ENCODE measurements around the gene DAP. TPM values are rescaled to one million over a fixed set of nuclear protein-coding genes. Genes with fewer than 3 reads are reported as not detected.
"Not testable (repeated sequence)": the region's sequence is repeated elsewhere in the genome, so short reads cannot be mapped to it uniquely, and the experiment has no call there.

Gene DAP
- total and polyA plus RNA-seq, 2 donors: 14.1 to 34.4 TPM

GRCh38 chr5:10633271-10634049, 127.6 kb downstream of the DAP start:
- Histone ChIP-seq H3K4me3 (ENCODE audit: low read length in 2 of 2) (no peak overlapping the region), H3K27me3 (ENCODE audit: control insufficient read depth in 2 of 2, insufficient read depth in 1 of 2, low read length in 1 of 2) (peaks cover 0 to 2% of the 10 kb centered on the region in 2 donors), H3K4me1 (ENCODE audit: control insufficient read depth in 2 of 2, insufficient read depth in 2 of 2, low read length in 2 of 2) (peaks cover 0 to 29% of the 10 kb centered on the region in 2 donors), H3K9me3 (ENCODE audit: control insufficient read depth in 2 of 2, insufficient read depth in 1 of 2, low read length in 1 of 2) (no peaks in the 10 kb centered on the region), H3K27ac (ENCODE audit: low read depth in 1 of 2, low read length in 1 of 2) (no peak overlapping the region), H3K36me3 (ENCODE audit: control insufficient read depth in 2 of 2, insufficient read depth in 2 of 2, low read length in 1 of 2) (no peaks in the 10 kb centered on the region)
- peak in 3 of 9 donors; percentile 22 to 32 (median 27) for DNase-seq (ENCODE audit: low read depth in 6 of 9, low spot score in 9 of 9)
- WGBS: 57% methylated on average over 28 of the region's 28 CpGs

- WGBS: 69% methylated on average over 23 of the region's 23 CpGs
- Histone ChIP-seq H3K36me3 (ENCODE audit: control insufficient read depth in 2 of 2, insufficient read depth in 2 of 2, low read length in 1 of 2) (no peaks in the 10 kb centered on the region), H3K27me3 (ENCODE audit: control insufficient read depth in 2 of 2, insufficient read depth in 1 of 2, low read length in 1 of 2) (peaks cover 0 to 2% of the 10 kb centered on the region in 2 donors), H3K4me1 (ENCODE audit: control insufficient read depth in 2 of 2, insufficient read depth in 2 of 2, low read length in 2 of 2) (peaks cover 0 to 33% of the 10 kb centered on the region in 2 donors), H3K9me3 (ENCODE audit: control insufficient read depth in 2 of 2, insufficient read depth in 1 of 2, low read length in 1 of 2) (no peaks in the 10 kb centered on the region), H3K4me3 (ENCODE audit: low read length in 2 of 2) (no peak overlapping the region), H3K27ac (ENCODE audit: low read depth in 1 of 2, low read length in 1 of 2) (peak overlapping the region; percentile 42 to 64)
- DNase-seq (ENCODE audit: low read depth in 6 of 9, low spot score in 9 of 9): peak in 1 of 9 donors; percentile 27
Observed at GRCh38 chr5:10632110-10632761, 128.8 kb downstream of the DAP start.

GRCh38 chr5:10631316-10631996, 129.6 kb downstream of the DAP start:
- H3K27ac ChIP-seq (ENCODE audit: low read depth in 1 of 2, low read length in 1 of 2): peak overlapping the region in 1 of 2 donors; percentile 64
- DNase-seq (ENCODE audit: low read depth in 6 of 9, low spot score in 9 of 9): no peak
- WGBS: 97% methylated on average over 18 of the region's 18 CpGs

GRCh38 chr5:10630744-10631143, 130.3 kb downstream of the DAP start:
- not testable (repeated sequence) for DNase-seq (ENCODE audit: low read depth in 6 of 9, low spot score in 9 of 9); H3K4me3 ChIP-seq (ENCODE audit: low read length in 2 of 2); H3K27ac ChIP-seq (ENCODE audit: low read depth in 1 of 2, low read length in 1 of 2); H3K36me3 ChIP-seq (ENCODE audit: control insufficient read depth in 2 of 2, insufficient read depth in 2 of 2, low read length in 1 of 2); H3K27me3 ChIP-seq (ENCODE audit: control insufficient read depth in 2 of 2, insufficient read depth in 1 of 2, low read length in 1 of 2); H3K9me3 ChIP-seq (ENCODE audit: control insufficient read depth in 2 of 2, insufficient read depth in 1 of 2, low read length in 1 of 2)
- H3K4me1 ChIP-seq (ENCODE audit: control insufficient read depth in 2 of 2, insufficient read depth in 2 of 2, low read length in 2 of 2): peaks cover 0 to 32% of the 10 kb centered on the region in 2 donors
- 94% methylated on average over 4 of the region's 4 CpGs for WGBS

More at GRCh38 chr5:10631316-10631996, 129.6 kb downstream of the DAP start:
- Histone ChIP-seq H3K36me3 (ENCODE audit: control insufficient read depth in 2 of 2, insufficient read depth in 2 of 2, low read length in 1 of 2) (no peaks in the 10 kb centered on the region), H3K9me3 (ENCODE audit: control insufficient read depth in 2 of 2, insufficient read depth in 1 of 2, low read length in 1 of 2) (no peaks in the 10 kb centered on the region), H3K4me1 (ENCODE audit: control insufficient read depth in 2 of 2, insufficient read depth in 2 of 2, low read length in 2 of 2) (peaks cover 0 to 34% of the 10 kb centered on the region in 2 donors), H3K27me3 (ENCODE audit: control insufficient read depth in 2 of 2, insufficient read depth in 1 of 2, low read length in 1 of 2) (peaks cover 0 to 2% of the 10 kb centered on the region in 2 donors), H3K4me3 (ENCODE audit: low read length in 2 of 2) (no peak overlapping the region)

- no peak for DNase-seq (ENCODE audit: low read depth in 6 of 9, low spot score in 9 of 9)
- H3K27ac ChIP-seq (ENCODE audit: low read depth in 1 of 2, low read length in 1 of 2): peak overlapping the region in 1 of 2 donors; percentile 26
- no peak overlapping the region for H3K4me3 ChIP-seq (ENCODE audit: low read length in 2 of 2)
- no peaks in the 10 kb centered on the region for H3K36me3 ChIP-seq (ENCODE audit: control insufficient read depth in 2 of 2, insufficient read depth in 2 of 2, low read length in 1 of 2)
- H3K27me3 ChIP-seq (ENCODE audit: control insufficient read depth in 2 of 2, insufficient read depth in 1 of 2, low read length in 1 of 2): peaks cover 0 to 2% of the 10 kb centered on the region in 2 donors
- 94% methylated on average over 5 of the region's 5 CpGs for WGBS
- H3K9me3 ChIP-seq (ENCODE audit: control insufficient read depth in 2 of 2, insufficient read depth in 1 of 2, low read length in 1 of 2): no peaks in the 10 kb centered on the region
- H3K4me1 ChIP-seq (ENCODE audit: control insufficient read depth in 2 of 2, insufficient read depth in 2 of 2, low read length in 2 of 2): peaks cover 0 to 31% of the 10 kb centered on the region in 2 donors
Observed at GRCh38 chr5:10630126-10630525, 130.9 kb downstream of the DAP start.

- no peak overlapping the region for H3K4me3 ChIP-seq (ENCODE audit: low read length in 2 of 2)
- 98% methylated on average over 5 of the region's 5 CpGs for WGBS
- H3K27me3 ChIP-seq (ENCODE audit: control insufficient read depth in 2 of 2, insufficient read depth in 1 of 2, low read length in 1 of 2): peaks cover 0 to 2% of the 10 kb centered on the region in 2 donors
- peaks cover 0 to 31% of the 10 kb centered on the region in 2 donors for H3K4me1 ChIP-seq (ENCODE audit: control insufficient read depth in 2 of 2, insufficient read depth in 2 of 2, low read length in 2 of 2)
- no peaks in the 10 kb centered on the region for H3K9me3 ChIP-seq (ENCODE audit: control insufficient read depth in 2 of 2, insufficient read depth in 1 of 2, low read length in 1 of 2)
- H3K36me3 ChIP-seq (ENCODE audit: control insufficient read depth in 2 of 2, insufficient read depth in 2 of 2, low read length in 1 of 2): no peaks in the 10 kb centered on the region
- H3K27ac ChIP-seq (ENCODE audit: low read depth in 1 of 2, low read length in 1 of 2): no peak overlapping the region
- DNase-seq (ENCODE audit: low read depth in 6 of 9, low spot score in 9 of 9): no peak
Observed at GRCh38 chr5:10629682-10630081, 131.4 kb downstream of the DAP start.

Other genes with a start within 250 kb of the DAP start
- 6.8 TPM for gene ANKRD33B, start 197.2 kb downstream of the DAP start, total RNA-seq
- 4.5 TPM for gene ANKRD33B, start 197.2 kb downstream of the DAP start, polyA plus RNA-seq

Measured in thymus (tissue), 11 donors.